GM19397 (cell line): ENCODE data around the gene VWA8.

Experiments
- ATAC-seq: cut with Tn5 transposase; IDR thresholded peaks from one replicate; pipeline ENCODE4 v1.9.1; 2021; ENCODE audit warnings: mild to moderate bottlenecking, moderate library complexity; ENCODE audit not compliant: unreplicated experiment

VWA8 gene

DNA sequence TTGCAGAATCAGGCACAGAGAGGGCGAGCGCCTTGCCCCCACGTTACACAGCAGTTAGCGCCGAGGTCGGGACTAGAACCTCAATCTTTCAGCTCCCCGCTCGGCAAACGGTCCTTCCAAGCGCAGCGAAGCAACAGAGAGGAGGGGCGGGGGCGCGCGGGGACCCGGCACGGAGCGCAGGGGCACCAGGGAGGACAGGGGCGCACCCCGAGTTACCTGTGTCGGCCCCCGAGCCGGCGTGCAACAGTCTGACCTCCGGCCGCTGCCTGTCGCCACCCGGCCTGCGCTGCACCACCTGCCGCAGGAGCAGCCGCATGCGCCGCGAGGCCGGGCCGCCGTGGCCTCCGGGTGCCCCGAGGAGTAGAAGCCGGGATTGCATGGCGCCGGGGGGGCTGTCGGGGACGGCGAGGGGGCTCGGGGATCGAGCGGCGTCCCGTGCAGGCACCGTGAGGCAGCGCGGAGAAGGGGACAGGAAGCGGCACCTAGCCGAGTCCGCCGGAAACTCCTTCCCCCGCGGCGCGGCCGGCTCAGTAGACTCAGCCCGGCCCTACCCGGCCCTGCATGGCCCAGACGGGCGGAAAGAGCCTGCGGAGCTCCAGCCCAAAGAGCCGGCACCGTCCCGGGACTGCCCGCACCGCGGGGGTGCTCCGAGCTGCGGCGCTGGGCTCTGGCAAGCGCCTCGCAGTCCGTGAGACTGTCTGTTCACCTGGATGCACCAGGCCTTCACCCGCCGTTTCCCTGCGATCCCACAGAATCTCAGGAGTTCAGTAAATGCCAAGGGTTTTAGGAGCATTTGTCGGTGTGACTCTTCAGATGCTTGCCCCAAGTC lies at the start of gene VWA8:
TSS of gene VWA8 (minus strand) at position 473 of the 829 bp plus-strand sequence. CDS start at position 379, 94 bp downstream.
- ATAC-seq, result peak; percentile 92

- ATAC-seq, result no peak
These were observed 48.1 kb upstream of the VWA8 start for GRCh38 chr13:42009057-42009456.

DNA sequence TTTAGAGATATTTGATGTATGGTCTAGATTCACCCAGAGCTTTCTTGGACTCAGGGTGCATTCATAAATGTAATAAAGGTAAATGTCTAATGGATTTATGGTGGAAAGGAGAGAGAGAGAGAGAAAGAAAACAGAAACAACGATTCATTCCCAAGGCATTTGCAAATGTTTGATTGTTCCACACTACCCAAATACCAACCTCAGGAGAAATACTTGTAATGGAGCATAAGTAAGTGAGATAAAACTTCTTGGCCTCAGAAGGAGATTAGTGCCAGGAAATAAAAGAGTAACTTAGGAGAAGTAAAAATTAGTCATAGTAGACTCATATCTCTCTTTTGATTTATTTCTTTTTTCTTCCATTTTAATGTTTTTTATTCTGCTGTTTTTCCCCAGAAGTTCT lies 46.9 kb upstream of the VWA8 start:
- ATAC-seq, result no peak

DNA sequence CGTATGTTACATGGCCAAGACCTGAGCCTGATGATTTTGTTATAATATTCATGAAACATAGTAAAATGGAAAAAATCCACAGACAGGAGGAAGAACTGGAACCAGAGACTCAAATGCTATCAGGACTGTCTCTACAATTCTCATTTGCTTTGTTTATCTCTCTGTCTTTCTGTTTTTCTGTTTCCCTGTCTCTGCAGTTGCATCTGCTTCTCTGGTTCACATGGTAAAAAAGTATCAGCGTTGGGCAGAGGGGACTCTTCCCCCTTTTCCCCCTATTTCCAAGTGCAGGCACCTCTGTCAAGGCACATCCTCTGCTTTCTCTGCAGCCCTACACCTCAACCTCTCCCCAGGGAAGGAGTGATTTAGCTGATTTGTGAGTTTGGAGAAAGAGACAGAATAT lies 41.2 kb upstream of the VWA8 start:
- ATAC-seq, result no peak

DNA sequence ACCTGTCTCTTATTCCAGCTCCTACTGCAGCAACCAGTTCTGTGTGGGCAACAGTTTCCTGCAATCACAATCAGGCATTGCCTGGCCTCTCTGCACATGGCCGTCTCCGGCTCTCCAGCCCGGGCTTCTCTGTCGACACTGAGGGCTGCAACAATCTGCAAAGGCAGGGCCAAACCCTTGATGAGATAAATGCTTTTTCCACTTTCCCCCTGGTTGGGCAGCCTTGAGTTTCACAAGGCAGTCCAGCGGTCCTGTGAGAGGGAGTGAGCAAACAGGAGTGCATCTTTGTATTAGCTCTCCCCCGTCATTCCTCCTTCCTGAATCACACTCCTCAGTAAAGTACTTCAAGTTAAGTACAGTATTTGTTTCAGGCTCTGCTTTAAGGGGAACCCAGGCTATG lies 40.7 kb upstream of the VWA8 start:
- no peak for ATAC-seq

DNA sequence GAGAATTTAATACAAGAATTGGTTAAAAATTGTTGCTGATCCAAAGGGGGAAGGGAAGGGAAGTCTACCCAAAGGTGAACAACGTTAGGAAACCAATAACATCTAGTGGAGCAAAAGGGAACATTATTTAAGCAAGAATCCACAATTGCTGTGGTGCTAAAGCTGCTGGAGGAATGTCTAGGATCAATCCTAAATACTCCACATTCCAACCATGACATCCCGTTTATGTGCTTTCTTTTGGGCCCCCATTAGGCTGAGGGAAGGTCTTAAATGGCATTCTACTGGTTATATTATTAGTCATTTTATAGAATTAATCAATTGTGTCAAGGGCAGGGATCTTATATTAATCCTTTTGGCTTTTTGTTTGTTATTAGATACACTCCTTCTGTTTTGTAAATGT lies 39.9 kb upstream of the VWA8 start:
- ATAC-seq, result no peak

DNA sequence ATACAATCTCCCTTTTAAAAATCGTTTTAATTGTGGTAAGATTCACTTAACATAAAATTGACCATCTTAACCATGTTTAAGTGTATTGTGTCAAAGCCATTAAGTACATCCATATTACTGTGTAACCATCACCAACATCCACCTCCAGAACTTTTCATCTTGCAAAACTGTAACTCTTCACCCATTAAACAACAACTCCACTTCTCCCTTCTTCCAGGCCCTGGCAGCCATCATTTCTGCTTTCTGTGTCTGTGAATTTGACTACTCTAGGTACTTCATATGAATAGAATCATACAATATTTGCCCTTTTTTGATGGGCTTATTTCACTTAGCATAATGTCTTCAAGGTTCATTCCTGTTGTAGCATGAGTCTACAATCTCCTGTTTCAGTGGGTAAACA lies 36.5 kb upstream of the VWA8 start:
- no peak for ATAC-seq

DNA sequence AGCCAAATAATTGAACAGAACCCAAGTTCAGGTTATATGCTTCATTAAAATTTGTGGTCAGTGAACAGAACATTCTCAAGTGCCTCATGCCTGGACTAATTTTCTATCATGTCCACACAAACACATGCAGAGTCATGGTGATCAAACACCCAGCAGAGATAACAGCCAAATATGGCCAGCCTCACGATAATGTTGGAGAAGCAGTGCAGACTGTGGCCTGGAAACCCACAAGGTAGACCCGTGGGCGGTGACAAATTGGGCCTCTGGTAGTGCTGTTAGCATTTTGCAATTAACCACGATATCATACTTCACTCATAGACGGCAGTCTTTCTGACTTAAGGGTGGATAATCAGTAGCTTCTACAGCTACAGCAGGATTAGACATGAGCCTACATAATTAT lies 35.0 kb upstream of the VWA8 start:
- ATAC-seq, result no peak

- ATAC-seq, result no peak
These were observed 34.4 kb upstream of the VWA8 start for GRCh38 chr13:41995336-41995735.

- ATAC-seq, result no peak
These were observed 33.8 kb upstream of the VWA8 start for GRCh38 chr13:41994696-41995095.

DNA sequence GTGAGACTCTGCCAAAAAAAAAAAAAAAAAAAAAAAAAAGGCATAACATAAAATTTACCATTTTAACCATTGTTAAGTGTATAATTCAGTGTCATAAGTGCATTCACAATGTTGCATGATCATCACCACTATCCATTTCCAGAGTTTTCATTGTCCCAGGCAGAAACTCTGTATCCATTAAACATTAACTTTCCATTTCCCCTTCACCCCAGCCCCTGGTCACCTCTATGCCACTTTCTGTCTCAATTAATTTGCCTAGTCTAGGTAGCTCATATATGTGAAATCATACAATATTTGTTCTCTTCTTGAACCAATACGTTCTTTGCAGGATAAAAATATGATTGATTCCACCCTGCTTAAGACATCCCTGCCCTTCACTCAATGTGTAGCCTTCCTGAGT lies 31.0 kb upstream of the VWA8 start:
- no peak for ATAC-seq

DNA sequence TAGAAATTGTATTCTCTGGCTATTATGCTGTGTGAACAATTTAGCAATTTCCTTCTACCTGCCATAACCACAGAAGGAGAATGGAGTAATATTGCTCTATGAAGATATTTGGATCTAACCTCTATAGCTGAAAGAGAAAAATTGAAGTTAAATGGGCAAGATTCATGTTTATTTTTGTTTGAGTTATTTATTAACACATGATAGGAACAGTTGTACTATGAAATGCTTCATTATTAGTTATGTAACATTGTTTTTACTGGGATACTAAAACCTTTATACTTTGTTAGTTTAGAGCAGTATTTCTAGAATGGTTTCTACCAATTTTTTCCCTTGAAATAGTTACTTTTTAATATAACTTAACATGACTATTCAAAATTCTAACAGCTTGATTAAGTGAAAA lies 27.3 kb upstream of the VWA8 start:
- no peak for ATAC-seq

GRCh38 chr13:41985788-41986508 lies 25.0 kb upstream of the VWA8 start:
- ATAC-seq, result no peak

DNA sequence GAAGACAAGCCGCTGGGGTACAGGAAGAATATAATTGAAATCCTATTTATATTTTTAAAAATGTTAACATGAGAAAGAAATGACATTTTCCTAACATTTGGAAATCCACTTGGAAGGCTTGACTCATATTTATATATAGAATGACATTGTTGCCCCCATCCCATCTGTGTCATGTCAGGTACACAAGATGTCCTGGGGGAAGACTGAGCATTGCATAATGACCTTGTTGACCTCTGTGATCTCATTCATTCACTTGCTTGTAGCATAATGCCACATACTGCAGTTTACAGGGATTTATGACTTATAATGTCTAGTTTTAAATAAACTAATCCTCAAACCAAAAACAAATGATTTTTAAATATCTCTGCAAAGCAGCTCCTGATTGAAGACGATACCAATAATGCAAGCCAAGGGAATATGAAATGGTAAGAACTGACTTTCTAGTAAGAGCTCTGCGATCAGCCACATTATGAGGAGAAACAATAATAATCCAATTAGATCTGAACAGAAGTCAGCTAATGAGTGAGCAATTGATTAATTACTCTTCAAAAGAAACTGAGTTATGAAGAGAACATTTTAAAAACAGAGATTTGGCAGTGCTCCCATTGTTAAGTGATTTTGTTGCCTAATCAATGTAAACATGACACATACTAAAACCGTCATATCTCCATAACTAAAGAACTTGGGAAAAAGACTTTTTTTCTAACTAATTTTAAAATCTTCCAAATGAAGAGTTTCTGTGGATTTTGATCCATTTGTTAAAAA lies 21.2 kb upstream of the VWA8 start:
- no peak for ATAC-seq

GRCh38 chr13:41978007-41978406 lies 17.1 kb upstream of the VWA8 start:
- no peak for ATAC-seq

DNA sequence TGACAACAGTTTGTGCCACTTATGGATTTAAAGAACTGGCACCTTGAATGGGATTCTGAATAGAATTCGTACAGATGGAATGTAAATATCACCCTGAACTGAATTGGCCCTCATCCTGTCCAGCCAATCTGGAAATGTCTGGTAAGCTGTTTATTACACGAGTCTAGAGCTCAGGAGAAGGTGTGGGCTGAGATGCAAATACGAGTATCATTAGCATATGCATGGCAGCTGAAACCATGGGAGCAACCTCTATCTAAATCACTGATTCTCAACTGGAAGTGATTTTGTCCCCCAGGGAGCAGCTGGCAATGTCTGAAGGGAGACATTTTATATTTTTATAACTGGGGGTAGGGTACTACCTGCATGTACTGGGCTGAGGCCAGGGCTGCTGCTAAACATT lies 15.6 kb upstream of the VWA8 start:
- no peak for ATAC-seq

GRCh38 chr13:41974262-41974900 lies 13.5 kb upstream of the VWA8 start:
- no peak for ATAC-seq

GRCh38 chr13:41973247-41973741 lies 12.4 kb upstream of the VWA8 start:
- no peak for ATAC-seq

DNA sequence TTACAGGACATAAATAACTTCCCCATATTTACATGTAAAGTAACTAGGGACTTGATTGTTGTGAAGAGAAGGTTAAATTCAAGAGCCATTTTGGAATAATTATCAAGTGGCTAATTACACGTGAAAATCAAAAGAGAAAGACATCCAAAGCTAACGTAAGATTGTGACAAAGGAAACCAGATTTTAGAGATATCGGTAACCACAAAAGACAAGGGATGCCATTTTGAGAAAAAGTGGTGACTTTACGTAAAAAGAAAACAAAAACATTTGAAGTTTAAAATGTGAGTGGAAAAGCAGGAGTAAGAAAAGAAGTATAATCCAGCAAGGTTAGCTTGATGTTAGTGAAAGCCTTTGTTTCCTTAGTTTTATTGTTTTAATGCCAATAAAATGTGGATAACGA lies 10.9 kb upstream of the VWA8 start:
- ATAC-seq, result no peak

DNA sequence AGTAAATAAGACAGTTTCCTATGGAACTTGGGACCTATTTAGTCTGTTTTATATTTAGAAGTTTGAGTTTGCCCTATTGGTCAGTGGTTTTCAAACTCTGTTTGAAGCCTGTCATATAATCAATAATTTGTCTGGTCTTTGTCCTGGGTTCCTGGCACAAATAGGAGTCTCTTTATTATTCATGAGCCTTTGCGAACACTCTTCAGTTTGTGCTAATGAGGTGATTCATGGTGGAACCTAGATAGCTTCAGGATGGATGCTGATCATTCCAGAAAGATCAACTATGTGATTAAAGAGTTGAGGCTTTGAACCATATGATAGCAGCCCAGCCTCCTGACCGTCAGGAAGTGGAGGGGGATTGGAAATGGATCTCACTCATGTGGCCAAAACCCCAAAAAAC lies 10.0 kb upstream of the VWA8 start:
- ATAC-seq, result no peak

GRCh38 chr13:41970022-41970421 lies 9.1 kb upstream of the VWA8 start:
- ATAC-seq, result no peak
